GM10266 (cell line): ENCODE data around the gene GJB6.
A peak's percentile ranks its signal among the peaks of the same experiment; 100 is the strongest.

ENCODE experiments used
- DNase-seq: peaks from one replicate; pipeline ENCODE4 v3.0.0; 2012; ENCODE audit errors: extremely low spot score
- CTCF ChIP-seq: IDR thresholded peaks from 2 replicates; pipeline ENCODE4 v1.5.1; 2012; ENCODE audit warnings: mild to moderate bottlenecking, low read depth; ENCODE audit not compliant: control insufficient read depth, insufficient read depth; ENCODE audit errors: missing control alignments

The GJB6 gene

GRCh38 chr13:20186771-20187170, 45.3 kb downstream of the GJB6 start:
- no peak for DNase-seq
- TF ChIP-seq CTCF: no peak

- TF ChIP-seq CTCF: no peak
- no peak for DNase-seq
These were observed 46.6 kb downstream of the GJB6 start for GRCh38 chr13:20185366-20186056.

GRCh38 chr13:20182231-20182846, 49.8 kb downstream of the GJB6 start:
- peak; percentile 81 for TF ChIP-seq CTCF
- DNase-seq: peak; percentile 87

GRCh38 chr13:20181188-20181587, 50.9 kb downstream of the GJB6 start:
- no peak for TF ChIP-seq CTCF
- no peak for DNase-seq

GRCh38 chr13:20178156-20178555, 54.0 kb downstream of the GJB6 start:
- no peak for DNase-seq
- no peak for TF ChIP-seq CTCF

- TF ChIP-seq CTCF: no peak
- no peak for DNase-seq
These were observed 54.9 kb downstream of the GJB6 start for GRCh38 chr13:20177049-20177831.
